Neural cell (in vitro differentiated cells): ENCODE measurements around the gene EXD3. TPM values are rescaled to one million over a fixed set of nuclear protein-coding genes. Genes with fewer than 3 reads are reported as not detected.

Experiments used
- H2AFZ ChIP-seq: fragments of 200-600, 300-800 bp; sonication (generic), shearing (Covaris generic); 2 replicates; pipeline ENCODE4 v1.6.0; 2014; ENCODE audit warnings: low read depth, mild to moderate bottlenecking, antibody characterized with exemption, low read length, moderate library complexity
- H3F3A ChIP-seq: fragments of 200-600 bp; shearing (Covaris generic); 2 replicates; pipeline ENCODE4 v1.6.1; 2016; ENCODE audit warnings: mild to moderate bottlenecking, moderate library complexity, mixed read lengths, antibody characterized with exemption, low read length; ENCODE audit not compliant: insufficient read depth, poor library complexity, severe bottlenecking
- H3K27ac ChIP-seq: fragments of 200-600, 300-800 bp; sonication (generic), shearing (Covaris generic); 2 replicates; pipeline ENCODE4 v1.5.1; 2014; ENCODE audit warnings: mild to moderate bottlenecking, low read length, moderate library complexity
- H3K27me3 ChIP-seq: fragments of 300-800, 200-600 bp; sonication (generic), shearing (Covaris generic); 2 replicates; pipeline ENCODE4 v1.6.0; 2014; ENCODE audit warnings: mild to moderate bottlenecking, low read depth, low read length, moderate library complexity; ENCODE audit not compliant: insufficient read depth
- H3K36me3 ChIP-seq: fragments of 300-800, 200-600 bp; sonication (generic), shearing (Covaris generic); 2 replicates; pipeline ENCODE4 v1.5.1; 2014; ENCODE audit warnings: mild to moderate bottlenecking, antibody characterized with exemption, low read length, moderate library complexity; ENCODE audit not compliant: insufficient read depth
- H3K4me2 ChIP-seq: fragments of 300-800, 200-600 bp; sonication (generic), shearing (Covaris generic); 2 replicates; pipeline ENCODE4 v1.6.0; 2014; ENCODE audit warnings: mild to moderate bottlenecking, low read length
- H3K4me3 ChIP-seq: fragments of 300-800, 200-600 bp; sonication (generic), shearing (Covaris generic); 2 replicates; pipeline ENCODE4 v1.5.1; 2014; ENCODE audit warnings: mild to moderate bottlenecking, low read length, moderate library complexity
- H3K79me2 ChIP-seq: fragments of 200-600 bp; shearing (Covaris generic); replicated peaks from 2 replicates; pipeline ENCODE4 v1.6.0; 2014; ENCODE audit warnings: mild to moderate bottlenecking, low read length, moderate library complexity; ENCODE audit not compliant: insufficient read depth
- H3K9ac ChIP-seq: fragments of 300-800, 200-600 bp; sonication (generic), shearing (Covaris generic); 2 replicates; pipeline ENCODE4 v1.6.1; 2016; ENCODE audit warnings: mild to moderate bottlenecking, low read length, mixed read lengths
- H3K9me2 ChIP-seq: fragments of 200-600 bp; shearing (Covaris generic); 2 replicates; pipeline ENCODE4 v1.6.1; 2016; ENCODE audit warnings: mild to moderate bottlenecking, low read length, mixed read lengths; ENCODE audit not compliant: insufficient read depth
- H3K9me3 ChIP-seq: fragments of 200-600, 300-800 bp; sonication (generic), shearing (Covaris generic); 2 replicates; pipeline ENCODE4 v1.6.1; 2016; ENCODE audit warnings: mild to moderate bottlenecking, mixed run types, low read length, moderate library complexity, mixed read lengths
- H4K20me1 ChIP-seq: fragments of 200-600 bp; shearing (Covaris generic); 2 replicates; pipeline ENCODE4 v1.6.1; 2016; ENCODE audit warnings: mild to moderate bottlenecking, mixed run types; ENCODE audit not compliant: insufficient read depth
- CTCF ChIP-seq: fragments of 450-650 bp; IDR thresholded peaks from 2 replicates; pipeline ENCODE4 v1.5.1; 2014; ENCODE audit warnings: antibody characterized with exemption, mild to moderate bottlenecking, moderate library complexity; ENCODE audit not compliant: poor library complexity, severe bottlenecking
- EP300 ChIP-seq: fragments of 450-650 bp; conservative IDR thresholded peaks from 2 replicates; pipeline ENCODE4 v1.6.1; 2014; ENCODE audit warnings: antibody characterized with exemption, mild to moderate bottlenecking, moderate library complexity; ENCODE audit not compliant: poor library complexity, severe bottlenecking
- EZH2 ChIP-seq: fragments of 200-600, 300-800 bp; shearing (Covaris generic), sonication (generic); IDR thresholded peaks from 2 replicates; pipeline ENCODE4 v1.6.1; 2014; ENCODE audit warnings: antibody characterized with exemption, low read length, borderline replicate concordance, mild to moderate bottlenecking; ENCODE audit not compliant: insufficient read depth, poor library complexity, severe bottlenecking
- MXI1 ChIP-seq: fragments of 450-650 bp; conservative IDR thresholded peaks from 2 replicates; pipeline ENCODE4 v1.6.1; 2014; ENCODE audit warnings: antibody characterized with exemption, mild to moderate bottlenecking; ENCODE audit not compliant: poor library complexity, severe bottlenecking
- POLR2AphosphoS5 ChIP-seq: IDR thresholded peaks from 2 replicates; pipeline ENCODE4 v1.6.1; 2012
- RAD21 ChIP-seq: fragments of 450-650 bp; conservative IDR thresholded peaks from 2 replicates; pipeline ENCODE4 v1.6.1; 2014; ENCODE audit warnings: antibody characterized with exemption, mild to moderate bottlenecking, moderate library complexity
- REST ChIP-seq: IDR thresholded peaks from 2 replicates; pipeline ENCODE4 v1.6.1; 2012; ENCODE audit warnings: borderline replicate concordance
- SMC3 ChIP-seq: fragments of 450-650 bp; conservative IDR thresholded peaks from 2 replicates; pipeline ENCODE4 v1.6.1; 2014; ENCODE audit warnings: antibody characterized with exemption, mild to moderate bottlenecking, moderate library complexity; ENCODE audit not compliant: poor library complexity
- TAF1 ChIP-seq: IDR thresholded peaks from 2 replicates; pipeline ENCODE4 v1.6.1; 2012; ENCODE audit warnings: low read depth
- polyA plus RNA-seq: library from polyadenylated mRNA; depleted of rRNA; stranded (reverse); fragments of >200 nt; gene quantifications from 2 replicates; pipeline ENCODE4 v1.2.3, GENCODE V29; 2014

EXD3 gene
- polyA plus RNA-seq, 1 donor from 2014 or later: 32.9 TPM

GRCh38 chr9:137383784-137384756 lies 38.9 kb downstream of the EXD3 start:
- Histone ChIP-seq H3K27me3 (no peaks in the 10 kb centered on the region), H3K79me2 (no peaks in the 10 kb centered on the region), H3K9me3 (no peaks in the 10 kb centered on the region), H3K4me3 (no peak overlapping the region), H3K9me2 (no peaks in the 10 kb centered on the region), H3F3A (no peaks in the 10 kb centered on the region), H3K36me3 (no peaks in the 10 kb centered on the region), H4K20me1 (no peaks in the 10 kb centered on the region), H3K9ac (no peak overlapping the region), H2AFZ (no peak overlapping the region), H3K4me2 (no peak overlapping the region), H3K27ac (no peak overlapping the region)
- TF ChIP-seq RAD21 (no peak), CTCF (no peak), EP300 (no peak), TAF1 (no peak), EZH2 (no peak), MXI1 (no peak), SMC3 (no peak), REST (no peak), POLR2AphosphoS5 (no peak)

- H3K9me3 ChIP-seq: no peaks in the 10 kb centered on the region
- no peak overlapping the region for H2AFZ ChIP-seq
- H3K4me2 ChIP-seq: no peak overlapping the region
- H3K4me3 ChIP-seq: no peak overlapping the region
- H4K20me1 ChIP-seq: no peaks in the 10 kb centered on the region
- no peaks in the 10 kb centered on the region for H3K27me3 ChIP-seq
- no peak overlapping the region for H3K9ac ChIP-seq
- TF ChIP-seq EZH2 (no peak), EP300 (no peak), TAF1 (no peak), CTCF (no peak)
- no peaks in the 10 kb centered on the region for H3K9me2 ChIP-seq
- no peaks in the 10 kb centered on the region for H3K36me3 ChIP-seq
- no peaks in the 10 kb centered on the region for H3F3A ChIP-seq
- H3K27ac ChIP-seq: no peak overlapping the region
- H3K79me2 ChIP-seq: no peaks in the 10 kb centered on the region
Observed at GRCh38 chr9:137383081-137383783, 39.7 kb downstream of the EXD3 start.
